WI38 (cell line): Measurements from ENCODE around the gene TEX264.

ENCODE experiments used
- H3K4me3 ChIP-seq: 2 replicates; pipeline ENCODE4 v1.5.1; 2011; ENCODE audit warnings: low read depth, mild to moderate bottlenecking, control low read depth, low read length
- TF ChIP-seq, protein P1 (sequence below): IDR thresholded peaks from 2 replicates; pipeline ENCODE4 v1.5.1; 2012; ENCODE audit warnings: low read depth, mild to moderate bottlenecking, control low read depth, low read length

Gene TEX264

DNA sequence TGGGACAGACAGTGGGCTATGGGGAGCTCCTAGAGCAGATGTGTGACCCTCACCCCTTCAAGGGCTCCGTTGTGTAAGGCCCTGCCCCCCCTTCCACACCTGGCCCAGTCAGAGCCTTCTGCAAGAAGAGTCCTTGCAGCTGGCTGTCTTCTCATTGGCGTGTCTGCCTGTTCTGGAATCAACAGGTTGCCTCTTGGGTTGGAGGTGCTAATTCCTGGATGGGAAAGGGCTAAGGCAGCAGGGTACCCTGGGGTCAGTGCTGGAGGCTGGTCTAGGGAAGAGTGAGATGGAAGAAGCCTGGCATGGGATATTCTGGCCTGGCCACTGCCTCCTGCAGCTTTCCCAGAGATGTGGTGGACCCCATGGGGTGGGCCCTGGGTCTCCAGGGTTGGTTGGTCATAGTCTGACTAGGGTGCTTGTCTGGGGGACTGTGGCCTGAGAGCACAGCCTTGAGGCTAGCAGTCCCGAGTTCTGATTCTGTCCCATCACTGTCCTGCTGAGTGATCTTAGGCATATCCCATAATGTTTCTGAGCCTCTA, 5.1 kb downstream of the TEX264 start:
- TF ChIP-seq, protein P1, sequence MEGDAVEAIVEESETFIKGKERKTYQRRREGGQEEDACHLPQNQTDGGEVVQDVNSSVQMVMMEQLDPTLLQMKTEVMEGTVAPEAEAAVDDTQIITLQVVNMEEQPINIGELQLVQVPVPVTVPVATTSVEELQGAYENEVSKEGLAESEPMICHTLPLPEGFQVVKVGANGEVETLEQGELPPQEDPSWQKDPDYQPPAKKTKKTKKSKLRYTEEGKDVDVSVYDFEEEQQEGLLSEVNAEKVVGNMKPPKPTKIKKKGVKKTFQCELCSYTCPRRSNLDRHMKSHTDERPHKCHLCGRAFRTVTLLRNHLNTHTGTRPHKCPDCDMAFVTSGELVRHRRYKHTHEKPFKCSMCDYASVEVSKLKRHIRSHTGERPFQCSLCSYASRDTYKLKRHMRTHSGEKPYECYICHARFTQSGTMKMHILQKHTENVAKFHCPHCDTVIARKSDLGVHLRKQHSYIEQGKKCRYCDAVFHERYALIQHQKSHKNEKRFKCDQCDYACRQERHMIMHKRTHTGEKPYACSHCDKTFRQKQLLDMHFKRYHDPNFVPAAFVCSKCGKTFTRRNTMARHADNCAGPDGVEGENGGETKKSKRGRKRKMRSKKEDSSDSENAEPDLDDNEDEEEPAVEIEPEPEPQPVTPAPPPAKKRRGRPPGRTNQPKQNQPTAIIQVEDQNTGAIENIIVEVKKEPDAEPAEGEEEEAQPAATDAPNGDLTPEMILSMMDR, result no peak

DNA sequence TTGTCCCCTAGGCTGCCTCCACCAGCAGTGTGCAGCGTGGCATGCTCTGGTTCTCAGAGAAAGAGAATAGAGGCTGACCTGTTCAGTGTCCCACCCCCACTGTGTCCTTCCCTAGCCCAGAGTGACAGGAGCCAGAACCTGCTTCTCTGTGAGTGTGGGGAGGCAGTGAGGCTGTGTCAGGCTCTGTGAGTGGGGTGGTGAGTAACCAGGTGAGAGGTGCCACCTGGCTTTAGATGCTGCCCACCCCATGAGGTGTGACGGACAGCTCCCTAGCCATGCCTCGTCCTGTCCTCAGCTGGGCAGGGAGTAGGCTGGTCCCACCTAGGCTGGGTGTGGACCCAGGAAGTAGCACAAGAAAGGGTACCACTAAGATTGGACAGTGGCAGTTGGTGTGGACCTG, 6.3 kb downstream of the TEX264 start:
- H3K4me3 ChIP-seq, result no peak overlapping the region
- TF ChIP-seq, protein P1, result no peak

More for the DNA sequence above, 5.1 kb downstream of the TEX264 start:
- H3K4me3 ChIP-seq, result no peak overlapping the region

DNA sequence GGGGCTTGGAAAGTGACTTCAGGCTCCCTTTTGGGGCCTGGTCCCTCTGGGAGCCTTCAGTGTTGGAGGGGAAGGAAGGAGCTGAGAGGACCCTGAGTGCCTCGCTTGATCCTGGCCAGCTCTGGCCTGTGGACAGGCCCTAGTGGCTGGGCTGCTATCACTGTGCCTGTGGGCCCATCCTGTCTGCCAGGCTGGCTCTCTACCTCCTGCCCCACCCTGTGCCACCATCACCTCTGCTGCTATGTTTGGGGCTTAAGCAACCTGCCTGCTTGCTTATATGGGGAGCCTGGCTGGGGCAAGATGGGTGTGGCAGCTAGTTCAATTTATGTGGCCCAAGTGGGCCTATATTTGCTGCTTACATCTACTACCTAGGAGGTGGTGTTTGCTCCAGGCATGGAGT, 7.1 kb downstream of the TEX264 start:
- TF ChIP-seq, protein P1, result no peak
- H3K4me3 ChIP-seq, result no peak overlapping the region

DNA sequence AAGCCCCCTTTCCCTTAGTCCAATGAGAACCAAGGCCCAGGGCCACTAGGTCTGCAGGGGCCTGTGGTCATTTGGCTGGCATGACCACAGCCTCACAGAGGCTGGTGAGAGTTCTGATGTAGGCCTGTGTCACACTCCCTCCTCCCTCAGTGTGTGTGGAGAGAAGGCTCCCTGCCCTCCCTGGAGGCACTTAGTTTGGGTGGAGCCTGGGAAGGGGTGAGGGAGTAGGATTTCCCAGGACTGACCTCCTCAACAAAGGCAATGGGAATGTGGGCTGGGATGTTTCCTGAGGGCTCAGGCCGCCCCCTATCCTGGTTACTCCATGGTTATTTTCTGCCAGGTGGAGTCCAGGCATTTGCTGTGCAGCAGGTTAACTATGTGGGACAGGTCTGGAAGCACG, 7.6 kb downstream of the TEX264 start:
- TF ChIP-seq, protein P1, result no peak
- no peak overlapping the region for H3K4me3 ChIP-seq

DNA sequence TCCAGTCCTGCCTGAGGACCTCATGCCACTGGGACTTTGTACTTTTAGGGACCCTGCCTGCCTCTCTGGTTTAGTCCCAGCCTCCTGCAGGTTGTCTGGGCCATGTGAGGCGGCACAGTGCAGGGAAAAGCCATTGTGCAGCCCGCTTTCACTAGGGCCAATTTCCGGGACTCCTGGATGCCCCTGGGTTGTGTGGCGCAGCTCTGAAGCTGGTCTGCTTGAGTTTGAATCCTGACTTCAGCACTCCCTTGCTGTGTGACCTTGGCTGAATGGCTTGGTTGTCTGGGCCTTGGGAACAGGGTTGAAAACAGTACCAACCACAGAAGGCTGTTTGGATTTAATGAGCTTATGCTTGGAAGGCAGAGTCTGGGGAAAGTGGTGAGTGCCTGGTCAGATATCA, 8.3 kb downstream of the TEX264 start:
- H3K4me3 ChIP-seq, result no peak overlapping the region
- TF ChIP-seq, protein P1, result no peak

DNA sequence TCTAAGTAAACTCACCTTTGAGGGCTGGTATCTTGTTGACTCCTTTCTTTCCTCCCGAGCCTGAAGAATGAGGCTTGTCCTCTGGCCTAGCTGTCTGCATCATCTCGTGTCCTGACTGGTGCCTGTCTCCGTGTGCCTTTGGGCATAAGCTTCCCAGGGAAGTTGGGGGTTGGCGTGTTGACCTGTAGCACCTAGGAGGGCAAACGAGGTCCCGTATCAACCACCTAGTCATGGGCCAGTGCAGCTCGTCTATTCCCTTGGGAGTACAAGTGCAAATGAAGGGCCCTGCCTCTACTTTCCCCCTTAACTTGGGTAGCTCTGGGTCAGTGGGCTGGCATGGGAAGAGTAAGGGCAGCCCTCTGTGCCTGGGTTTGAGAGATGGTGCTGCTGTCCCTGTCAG, 8.7 kb downstream of the TEX264 start:
- no peak overlapping the region for H3K4me3 ChIP-seq
- TF ChIP-seq, protein P1, result no peak

DNA sequence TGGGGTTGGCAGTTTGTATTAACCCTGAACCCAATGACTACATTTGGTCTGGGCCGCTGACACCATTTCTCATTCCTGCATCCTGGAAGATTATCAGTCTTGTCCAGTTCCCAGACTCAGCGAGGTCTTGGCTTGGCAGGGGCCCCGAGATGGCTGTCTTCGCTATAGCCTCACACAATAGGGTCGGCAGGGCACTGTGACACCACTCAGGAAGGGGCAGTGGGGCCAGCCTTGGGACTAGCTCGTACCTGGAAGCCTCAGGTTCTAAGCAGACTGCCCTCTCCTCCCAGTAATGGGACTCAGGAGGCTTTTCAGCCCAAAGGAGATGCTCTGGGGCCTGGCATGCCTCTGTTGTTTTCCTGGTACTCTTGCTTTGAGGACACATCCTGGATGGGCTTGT, 9.1 kb downstream of the TEX264 start:
- TF ChIP-seq, protein P1, result no peak

More for the DNA sequence above, 9.1 kb downstream of the TEX264 start:
- H3K4me3 ChIP-seq, result no peak overlapping the region
